ENCODE results near the gene TMPRSS12. TPM values are rescaled to one million over a fixed set of nuclear protein-coding genes. Genes with fewer than 3 reads are reported as not detected.
"Not testable (repeated sequence)": the region's sequence is repeated elsewhere in the genome, so short reads cannot be mapped to it uniquely, and the experiment has no call there.

The TMPRSS12 gene
- total RNA-seq, 1 donor from 2014 or later: not detected

- Mint-ChIP-seq H3K9me3 (no peaks in the 10 kb centered on the region), H3K27me3 (no peaks in the 10 kb centered on the region), H3K36me3 (no peaks in the 10 kb centered on the region), H3K4me3 (no peak overlapping the region), H3K27ac (no peak overlapping the region), H3K4me1 (ENCODE audit: unreplicated experiment) (no peaks in the 10 kb centered on the region)
- TF ChIP-seq, protein P1, sequence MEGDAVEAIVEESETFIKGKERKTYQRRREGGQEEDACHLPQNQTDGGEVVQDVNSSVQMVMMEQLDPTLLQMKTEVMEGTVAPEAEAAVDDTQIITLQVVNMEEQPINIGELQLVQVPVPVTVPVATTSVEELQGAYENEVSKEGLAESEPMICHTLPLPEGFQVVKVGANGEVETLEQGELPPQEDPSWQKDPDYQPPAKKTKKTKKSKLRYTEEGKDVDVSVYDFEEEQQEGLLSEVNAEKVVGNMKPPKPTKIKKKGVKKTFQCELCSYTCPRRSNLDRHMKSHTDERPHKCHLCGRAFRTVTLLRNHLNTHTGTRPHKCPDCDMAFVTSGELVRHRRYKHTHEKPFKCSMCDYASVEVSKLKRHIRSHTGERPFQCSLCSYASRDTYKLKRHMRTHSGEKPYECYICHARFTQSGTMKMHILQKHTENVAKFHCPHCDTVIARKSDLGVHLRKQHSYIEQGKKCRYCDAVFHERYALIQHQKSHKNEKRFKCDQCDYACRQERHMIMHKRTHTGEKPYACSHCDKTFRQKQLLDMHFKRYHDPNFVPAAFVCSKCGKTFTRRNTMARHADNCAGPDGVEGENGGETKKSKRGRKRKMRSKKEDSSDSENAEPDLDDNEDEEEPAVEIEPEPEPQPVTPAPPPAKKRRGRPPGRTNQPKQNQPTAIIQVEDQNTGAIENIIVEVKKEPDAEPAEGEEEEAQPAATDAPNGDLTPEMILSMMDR (conservative IDR thresholded peaks at IDR 0.05): no peak
- DNase-seq (ENCODE audit: extremely low spot score, unreplicated experiment): no peak
These were observed 2.4 kb downstream of the TMPRSS12 start for GRCh38 chr12:50845021-50845647.

DNA sequence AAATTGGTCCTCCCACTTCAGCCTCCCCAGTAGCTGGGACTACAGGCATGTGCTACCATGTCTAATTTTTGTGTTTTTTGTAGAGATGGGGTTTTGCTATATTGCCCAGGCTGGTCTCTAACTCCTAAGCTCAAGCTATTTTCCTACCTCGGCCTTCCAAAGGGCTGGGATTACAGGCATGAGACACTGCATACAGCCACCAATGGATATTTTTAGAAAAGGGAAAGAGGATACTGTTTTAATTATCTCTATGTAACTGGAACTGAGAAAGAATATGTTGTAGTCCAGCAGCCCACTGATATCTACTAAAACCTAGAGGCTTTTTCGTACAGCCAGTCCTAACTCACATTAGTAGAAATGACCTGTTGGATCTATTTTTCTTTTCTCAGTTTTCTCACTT is 6.2 kb downstream of the TMPRSS12 start:
- DNase-seq (ENCODE audit: extremely low spot score, unreplicated experiment): no peak
- H3K9me3 Mint-ChIP-seq: no peaks in the 10 kb centered on the region
- H3K27ac Mint-ChIP-seq: no peak overlapping the region
- TF ChIP-seq, protein P1 (conservative IDR thresholded peaks at IDR 0.05): no peak
- H3K4me1 Mint-ChIP-seq (ENCODE audit: unreplicated experiment): no peaks in the 10 kb centered on the region
- H3K36me3 Mint-ChIP-seq: no peaks in the 10 kb centered on the region
- peaks cover 5% of the 10 kb centered on the region for H3K27me3 Mint-ChIP-seq
- no peak overlapping the region for H3K4me3 Mint-ChIP-seq

- not testable (repeated sequence) for H3K4me3 Mint-ChIP-seq; H3K9me3 Mint-ChIP-seq; H3K27ac Mint-ChIP-seq; H3K27me3 Mint-ChIP-seq; DNase-seq (ENCODE audit: extremely low spot score, unreplicated experiment); H3K4me1 Mint-ChIP-seq (ENCODE audit: unreplicated experiment); H3K36me3 Mint-ChIP-seq
These were observed 12.5 kb downstream of the TMPRSS12 start for GRCh38 chr12:50855218-50855617.

DNA sequence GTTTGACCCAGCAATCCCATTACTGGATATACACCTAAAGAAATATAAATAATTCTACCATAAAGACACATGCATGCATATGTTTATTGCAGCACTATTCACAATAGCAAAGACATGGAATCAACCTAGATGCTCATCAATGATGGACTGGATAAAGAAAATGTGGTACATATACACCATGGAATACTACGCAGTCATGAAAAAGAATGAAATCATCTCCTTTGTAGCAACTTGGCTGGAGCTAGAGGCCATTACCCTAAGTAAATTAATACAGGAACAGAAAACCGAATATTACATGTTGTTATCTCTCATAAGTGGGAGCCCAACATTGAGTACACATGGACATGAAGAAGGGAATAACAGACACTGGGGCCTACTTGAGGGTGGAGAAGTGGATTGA is 13.0 kb downstream of the TMPRSS12 start:
- H3K4me3 Mint-ChIP-seq; H3K27me3 Mint-ChIP-seq; H3K27ac Mint-ChIP-seq; H3K36me3 Mint-ChIP-seq; H3K9me3 Mint-ChIP-seq; DNase-seq (ENCODE audit: extremely low spot score, unreplicated experiment); H3K4me1 Mint-ChIP-seq (ENCODE audit: unreplicated experiment): not testable (repeated sequence)

DNA sequence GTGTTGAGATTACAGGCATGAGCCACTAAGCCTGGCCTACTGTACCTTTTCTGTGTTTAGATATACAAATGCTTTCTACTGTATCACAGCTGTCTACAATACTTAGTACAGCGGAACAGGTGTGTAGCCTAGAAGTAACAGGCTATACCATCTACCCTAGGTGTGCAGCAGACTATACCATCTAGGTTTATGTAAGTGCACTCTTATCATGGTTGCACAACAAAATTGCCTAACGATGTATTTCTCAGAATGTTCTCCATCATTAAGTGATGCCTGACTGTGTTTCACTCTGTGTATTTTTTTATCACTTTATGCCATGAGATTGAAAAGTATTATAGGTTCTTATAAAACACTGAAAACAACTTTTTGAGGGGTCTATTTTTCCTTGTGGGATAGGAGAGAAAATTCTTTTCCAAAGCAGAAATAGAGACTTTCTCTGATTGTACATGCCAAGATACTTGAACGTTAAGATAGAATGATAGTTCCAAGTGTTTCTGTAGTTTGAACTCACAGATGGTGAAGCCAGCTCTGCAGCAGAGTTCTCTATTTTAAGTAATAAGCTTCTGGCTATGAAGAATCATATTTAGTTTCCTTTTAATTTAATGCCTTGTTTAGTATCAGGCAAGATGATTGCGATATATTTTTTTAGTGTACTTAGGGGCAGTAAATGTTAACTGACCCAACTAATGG is 17.0 kb downstream of the TMPRSS12 start:
- TF ChIP-seq, protein P1 (conservative IDR thresholded peaks at IDR 0.05): no peak
- DNase-seq (ENCODE audit: extremely low spot score, unreplicated experiment): no peak
- Mint-ChIP-seq H3K4me1 (ENCODE audit: unreplicated experiment) (no peaks in the 10 kb centered on the region), H3K27ac (no peak overlapping the region), H3K36me3 (no peaks in the 10 kb centered on the region), H3K4me3 (no peak overlapping the region), H3K27me3 (no peaks in the 10 kb centered on the region), H3K9me3 (no peaks in the 10 kb centered on the region)

- peaks cover 5% of the 10 kb centered on the region for H3K36me3 Mint-ChIP-seq
- no peak for DNase-seq (ENCODE audit: extremely low spot score, unreplicated experiment)
- H3K4me1 Mint-ChIP-seq (ENCODE audit: unreplicated experiment): no peaks in the 10 kb centered on the region
- TF ChIP-seq, protein P1 (conservative IDR thresholded peaks at IDR 0.05): no peak
- no peak overlapping the region for H3K4me3 Mint-ChIP-seq
- H3K27me3 Mint-ChIP-seq: no peaks in the 10 kb centered on the region
- no peak overlapping the region for H3K27ac Mint-ChIP-seq
- peaks cover 14% of the 10 kb centered on the region for H3K9me3 Mint-ChIP-seq
These were observed 19.6 kb downstream of the TMPRSS12 start for GRCh38 chr12:50862316-50862715.

All from type B pancreatic cell (in vitro differentiated cells).